Cardiac muscle cell (in vitro differentiated cells and primary cell): ENCODE results near the gene PSMF1. TPM values are rescaled to one million over a fixed set of nuclear protein-coding genes. Genes with fewer than 3 reads are reported as not detected.
A peak's percentile ranks its signal among the peaks of the same experiment; 100 is the strongest.

Experiments used
- DNase-seq, 2 donors: peaks; one replicate each; pipeline versions ENCODE4 v3.0.0 to v3.0.0-alpha.2; 2010 to 2017; ENCODE audit warnings: low read depth in 1 of 2, low spot score in 1 of 2
- H3K27ac ChIP-seq: fragments of 200-600 bp; sonication (generic); 2 replicates; pipeline ENCODE4 v1.5.1; 2016
- H3K27me3 ChIP-seq: fragments of 200-600 bp; sonication (generic); 2 replicates; pipeline ENCODE4 v1.6.0; 2016; ENCODE audit warnings: control low read depth
- H3K36me3 ChIP-seq: fragments of 200-600 bp; sonication (generic); 2 replicates; pipeline ENCODE4 v1.5.1; 2016; ENCODE audit warnings: control low read depth
- H3K4me1 ChIP-seq: fragments of 200-600 bp; sonication (generic); 2 replicates; pipeline ENCODE4 v1.8.1; 2017; ENCODE audit warnings: low read depth, mild to moderate bottlenecking, mixed run types
- H3K4me3 ChIP-seq: fragments of 200-600 bp; sonication (generic); 2 replicates; pipeline ENCODE4 v1.5.1; 2016; ENCODE audit warnings: mild to moderate bottlenecking
- H3K9me3 ChIP-seq: fragments of 200-600 bp; sonication (generic); 2 replicates; pipeline ENCODE4 v1.5.1; 2017; ENCODE audit warnings: low read depth, mild to moderate bottlenecking, control low read depth
- CTCF ChIP-seq: IDR thresholded peaks from 2 replicates; pipeline ENCODE4 v1.5.1; 2012; ENCODE audit warnings: low read depth, mild to moderate bottlenecking, low read length
- polyA plus RNA-seq: library from polyadenylated mRNA; unstranded; fragments of >200 nt; fragmentation: Nextera tagmentation; extraction: Ambion mirVana; gene quantifications from 2 replicates; pipeline ENCODE4 v1.2.1, GENCODE V29; 2016
- total RNA-seq: library from RNA; depleted of rRNA; stranded (reverse); fragments of >200 nt; gene quantifications from 2 replicates; pipeline ENCODE4 v1.2.3, GENCODE V29; 2016

PSMF1 gene
- total and polyA plus RNA-seq, 2 experiments from 2014 or later, result 131 to 202 TPM

- Histone ChIP-seq H3K4me3 (no peak overlapping the region), H3K4me1 (no peaks in the 10 kb centered on the region), H3K27ac (no peak overlapping the region), H3K9me3 (no peaks in the 10 kb centered on the region), H3K27me3 (no peaks in the 10 kb centered on the region), H3K36me3 (no peaks in the 10 kb centered on the region)
- TF ChIP-seq CTCF, result no peak
- DNase-seq, result no peak
Measured at GRCh38 chr20:1204576-1204975, 86.2 kb downstream of the PSMF1 start.

GRCh38 chr20:1205802-1206201 lies 87.4 kb downstream of the PSMF1 start:
- Histone ChIP-seq H3K4me3 (no peak overlapping the region), H3K27me3 (no peaks in the 10 kb centered on the region)

GRCh38 chr20:1206366-1207148 lies 88.2 kb downstream of the PSMF1 start:
- no peak overlapping the region for H3K4me3 ChIP-seq
- H3K27me3 ChIP-seq, result no peaks in the 10 kb centered on the region
- no peaks in the 10 kb centered on the region for H3K4me1 ChIP-seq
- H3K27ac ChIP-seq, result no peak overlapping the region
- H3K9me3 ChIP-seq, result no peaks in the 10 kb centered on the region
- DNase-seq, result no peak
- no peaks in the 10 kb centered on the region for H3K36me3 ChIP-seq
- TF ChIP-seq CTCF, result no peak

More at GRCh38 chr20:1205802-1206201, 87.4 kb downstream of the PSMF1 start:
- Histone ChIP-seq H3K27ac (no peak overlapping the region), H3K4me1 (no peaks in the 10 kb centered on the region), H3K9me3 (no peaks in the 10 kb centered on the region), H3K36me3 (no peaks in the 10 kb centered on the region)
- no peak for DNase-seq
- TF ChIP-seq CTCF, result no peak

- H3K4me3 ChIP-seq, result no peak overlapping the region
- H3K27ac ChIP-seq, result no peak overlapping the region
- TF ChIP-seq CTCF, result no peak
- DNase-seq, result no peak
- peaks cover 1% of the 10 kb centered on the region for H3K4me1 ChIP-seq
- no peaks in the 10 kb centered on the region for H3K27me3 ChIP-seq
- no peaks in the 10 kb centered on the region for H3K36me3 ChIP-seq
- H3K9me3 ChIP-seq, result no peaks in the 10 kb centered on the region
Measured at GRCh38 chr20:1207293-1207878, 89.0 kb downstream of the PSMF1 start.

GRCh38 chr20:1209447-1210387 lies 91.3 kb downstream of the PSMF1 start:
- Histone ChIP-seq H3K27me3 (no peaks in the 10 kb centered on the region), H3K27ac (no peak overlapping the region)

More at GRCh38 chr20:1209447-1210387, 91.3 kb downstream of the PSMF1 start:
- Histone ChIP-seq H3K4me1 (peaks cover 4% of the 10 kb centered on the region), H3K9me3 (no peaks in the 10 kb centered on the region), H3K4me3 (no peak overlapping the region), H3K36me3 (no peaks in the 10 kb centered on the region)
- DNase-seq, result no peak
- peak; percentile 29 for TF ChIP-seq CTCF
